ENCODE results near the gene ECEL1. TPM values are rescaled to one million over a fixed set of nuclear protein-coding genes. Genes with fewer than 3 reads are reported as not detected.
"Not testable (repeated sequence)": the region's sequence is repeated elsewhere in the genome, so short reads cannot be mapped to it uniquely, and the experiment has no call there.

Gene ECEL1
- total RNA-seq (not detected), polyA plus RNA-seq (not detected), total RNA-seq (not detected)

GRCh38 chr2:232487385-232488096 is at the start of gene ECEL1:
Gene ECEL1, minus strand, starts transcription at chr2:232487834. Its CDS starts 1,181 bp downstream, at chr2:232486653.
- Mint-ChIP-seq H3K27ac (no peak within 1 kb of the TSS), H3K4me3 (peak within 1 kb of the TSS in 9 of 10 donors; percentile 14 to 67 (median 53)), H3K4me1 (peaks cover 0 to 11% (median 9%) of the 10 kb centered on the region in 7 donors), H3K36me3 (no peaks in the 10 kb centered on the region), H3K9me3 (no peaks in the 10 kb centered on the region), H3K27me3 (peaks cover 36 to 58% (median 41%) of the 10 kb centered on the region in 5 donors)
- Histone ChIP-seq H3K9me3 (ENCODE audit: control insufficient read depth in 2 of 3, low read length in 3 of 3) (no peaks in the 10 kb centered on the region), H3K27ac (ENCODE audit: low read depth, low read length) (no peak within 1 kb of the TSS), H3K4me1 (ENCODE audit: control insufficient read depth in 2 of 2, insufficient read depth in 2 of 2, low read length in 2 of 2) (no peaks in the 10 kb centered on the region), H3K27me3 (ENCODE audit: control insufficient read depth in 2 of 2, insufficient read depth in 2 of 2, low read length in 2 of 2) (no peaks in the 10 kb centered on the region), H3K36me3 (ENCODE audit: control insufficient read depth in 2 of 3, insufficient read depth in 3 of 3, low read length in 3 of 3) (no peaks in the 10 kb centered on the region), H3K4me3 (ENCODE audit: low read length) (no peak within 1 kb of the TSS)
- DNase-seq (no peak), ATAC-seq (no peak)
- intact Hi-C loops (cut with micrococcal nuclease) = no loop called here
- ChIA-PET CTCF (no interaction called here), POLR2A (no interaction called here)

- H3K4me3 Mint-ChIP-seq = no peak overlapping the region
- Histone ChIP-seq H3K27me3 (ENCODE audit: control insufficient read depth in 2 of 2, insufficient read depth in 2 of 2, low read length in 2 of 2) (no peaks in the 10 kb centered on the region), H3K36me3 (ENCODE audit: control insufficient read depth in 2 of 3, insufficient read depth in 3 of 3, low read length in 3 of 3) (no peaks in the 10 kb centered on the region), H3K4me1 (ENCODE audit: control insufficient read depth in 2 of 2, insufficient read depth in 2 of 2, low read length in 2 of 2) (no peaks in the 10 kb centered on the region), H3K27ac (ENCODE audit: low read depth, low read length) (no peak overlapping the region), H3K4me3 (ENCODE audit: low read length) (no peak overlapping the region), H3K9me3 (ENCODE audit: control insufficient read depth in 2 of 3, low read length in 3 of 3) (peaks cover 0 to 7% (median 0%) of the 10 kb centered on the region in 3 experiments)
- H3K27me3 Mint-ChIP-seq = peaks cover 9 to 14% (median 12%) of the 10 kb centered on the region in 5 donors
- ATAC-seq = no peak
- peaks cover 0 to 6% (median 0%) of the 10 kb centered on the region in 11 donors for H3K9me3 Mint-ChIP-seq
- POLR2A ChIA-PET = no interaction called here
- no peak overlapping the region for H3K27ac Mint-ChIP-seq
- DNase-seq = no peak
- CTCF ChIA-PET = no interaction called here
- H3K4me1 Mint-ChIP-seq = peaks cover 0 to 11% (median under 1%) of the 10 kb centered on the region in 7 donors
- intact Hi-C loops (cut with micrococcal nuclease) = no loop called here
- no peaks in the 10 kb centered on the region for H3K36me3 Mint-ChIP-seq
Measured at GRCh38 chr2:232537079-232537478, 49.4 kb upstream of the ECEL1 start.

GRCh38 chr2:232535761-232536530 is 48.3 kb upstream of the ECEL1 start:
- intact Hi-C loops (cut with micrococcal nuclease) = no loop called here
- no peaks in the 10 kb centered on the region for H3K27me3 ChIP-seq (ENCODE audit: control insufficient read depth in 2 of 2, insufficient read depth in 2 of 2, low read length in 2 of 2)
- Mint-ChIP-seq H3K4me3 (no peak overlapping the region), H3K36me3 (no peaks in the 10 kb centered on the region), H3K4me1 (peaks cover 0 to 9% (median 0%) of the 10 kb centered on the region in 7 donors), H3K9me3 (peaks cover 0 to 6% (median 0%) of the 10 kb centered on the region in 11 donors), H3K27me3 (peaks cover 9 to 14% (median 12%) of the 10 kb centered on the region in 5 donors), H3K27ac (no peak overlapping the region)
- no peak overlapping the region for H3K27ac ChIP-seq (ENCODE audit: low read depth, low read length)
- DNase-seq (no peak), ATAC-seq (no peak)
- H3K9me3 ChIP-seq (ENCODE audit: control insufficient read depth in 2 of 3, low read length in 3 of 3) = peaks cover 0 to 7% (median 0%) of the 10 kb centered on the region in 3 experiments
- H3K4me1 ChIP-seq (ENCODE audit: control insufficient read depth in 2 of 2, insufficient read depth in 2 of 2, low read length in 2 of 2) = no peaks in the 10 kb centered on the region
- ChIA-PET POLR2A (no interaction called here), CTCF (interaction anchor here (0.8 kb wide), 1 partner anchor 13 kb away, joined by 3 read pairs; no protein-coding TSS in a partner anchor)
- no peaks in the 10 kb centered on the region for H3K36me3 ChIP-seq (ENCODE audit: control insufficient read depth in 2 of 3, insufficient read depth in 3 of 3, low read length in 3 of 3)
- no peak overlapping the region for H3K4me3 ChIP-seq (ENCODE audit: low read length)

GRCh38 chr2:232534940-232535651 is 47.5 kb upstream of the ECEL1 start:
- no peak overlapping the region for H3K27ac ChIP-seq (ENCODE audit: low read depth, low read length)
- H3K36me3 ChIP-seq (ENCODE audit: control insufficient read depth in 2 of 3, insufficient read depth in 3 of 3, low read length in 3 of 3) = no peaks in the 10 kb centered on the region
- ChIA-PET POLR2A (no interaction called here), CTCF (interaction anchor here (0.8 kb wide), 1 partner anchor 12 kb away, joined by 3 read pairs; no protein-coding TSS in a partner anchor)
- no peaks in the 10 kb centered on the region for H3K36me3 Mint-ChIP-seq
- peaks cover 9 to 19% (median 12%) of the 10 kb centered on the region in 5 donors for H3K27me3 Mint-ChIP-seq
- intact Hi-C loops (cut with micrococcal nuclease) = no loop called here
- DNase-seq = no peak
- H3K9me3 ChIP-seq (ENCODE audit: control insufficient read depth in 2 of 3, low read length in 3 of 3) = peaks cover 0 to 7% (median 0%) of the 10 kb centered on the region in 3 experiments
- ATAC-seq = no peak
- H3K27ac Mint-ChIP-seq = no peak overlapping the region
- H3K4me1 Mint-ChIP-seq = peaks cover 0 to 9% (median 0%) of the 10 kb centered on the region in 7 donors
- H3K9me3 Mint-ChIP-seq = peaks cover 0 to 6% (median 0%) of the 10 kb centered on the region in 11 donors
- no peaks in the 10 kb centered on the region for H3K4me1 ChIP-seq (ENCODE audit: control insufficient read depth in 2 of 2, insufficient read depth in 2 of 2, low read length in 2 of 2)
- H3K4me3 ChIP-seq (ENCODE audit: low read length) = no peak overlapping the region
- no peaks in the 10 kb centered on the region for H3K27me3 ChIP-seq (ENCODE audit: control insufficient read depth in 2 of 2, insufficient read depth in 2 of 2, low read length in 2 of 2)
- H3K4me3 Mint-ChIP-seq = no peak overlapping the region

GRCh38 chr2:232533944-232534710 is 46.5 kb upstream of the ECEL1 start:
- H3K4me3 ChIP-seq (ENCODE audit: low read length) = no peak overlapping the region
- peaks cover 0 to 2% of the 10 kb centered on the region in 2 donors for H3K4me1 ChIP-seq (ENCODE audit: control insufficient read depth in 2 of 2, insufficient read depth in 2 of 2, low read length in 2 of 2)
- peaks cover under 1 to 8% (median 3%) of the 10 kb centered on the region in 7 donors for H3K4me1 Mint-ChIP-seq
- H3K9me3 Mint-ChIP-seq = peaks cover 0 to 6% (median 0%) of the 10 kb centered on the region in 11 donors
- CTCF ChIA-PET = no interaction called here
- H3K27ac ChIP-seq (ENCODE audit: low read depth, low read length) = no peak overlapping the region
- no peak overlapping the region for H3K27ac Mint-ChIP-seq
- POLR2A ChIA-PET = no interaction called here
- H3K9me3 ChIP-seq (ENCODE audit: control insufficient read depth in 2 of 3, low read length in 3 of 3) = peaks cover 0 to 7% (median 0%) of the 10 kb centered on the region in 3 experiments
- no peaks in the 10 kb centered on the region for H3K27me3 ChIP-seq (ENCODE audit: control insufficient read depth in 2 of 2, insufficient read depth in 2 of 2, low read length in 2 of 2)
- intact Hi-C loops (cut with micrococcal nuclease) = no loop called here
- ATAC-seq (no peak), DNase-seq (no peak)
- no peaks in the 10 kb centered on the region for H3K36me3 Mint-ChIP-seq
- no peak overlapping the region for H3K4me3 Mint-ChIP-seq
- H3K27me3 Mint-ChIP-seq = peaks cover 9 to 20% (median 11%) of the 10 kb centered on the region in 5 donors
- no peaks in the 10 kb centered on the region for H3K36me3 ChIP-seq (ENCODE audit: control insufficient read depth in 2 of 3, insufficient read depth in 3 of 3, low read length in 3 of 3)

GRCh38 chr2:232532821-232533220 is 45.2 kb upstream of the ECEL1 start:
- intact Hi-C loops (cut with micrococcal nuclease) = not testable (repeated sequence)

More at GRCh38 chr2:232532821-232533220, 45.2 kb upstream of the ECEL1 start:
- H3K36me3 Mint-ChIP-seq; ATAC-seq; H3K36me3 ChIP-seq (ENCODE audit: control insufficient read depth in 2 of 3, insufficient read depth in 3 of 3, low read length in 3 of 3); H3K9me3 Mint-ChIP-seq; POLR2A ChIA-PET; H3K9me3 ChIP-seq (ENCODE audit: control insufficient read depth in 2 of 3, low read length in 3 of 3); CTCF ChIA-PET; DNase-seq; H3K4me3 ChIP-seq (ENCODE audit: low read length); H3K4me1 ChIP-seq (ENCODE audit: control insufficient read depth in 2 of 2, insufficient read depth in 2 of 2, low read length in 2 of 2); H3K4me3 Mint-ChIP-seq; H3K27ac Mint-ChIP-seq; H3K27me3 ChIP-seq (ENCODE audit: control insufficient read depth in 2 of 2, insufficient read depth in 2 of 2, low read length in 2 of 2); H3K27ac ChIP-seq (ENCODE audit: low read depth, low read length): not testable (repeated sequence)
- peaks cover 8 to 33% (median 16%) of the 10 kb centered on the region in 5 donors for H3K27me3 Mint-ChIP-seq
- peaks cover 5 to 14% (median 11%) of the 10 kb centered on the region in 7 donors for H3K4me1 Mint-ChIP-seq

Measured in naive thymus-derived CD4-positive, alpha-beta T cell (primary cell).